GM12872 (cell line): ENCODE measurements around the gene CANX.

ENCODE experiments used
- TF ChIP-seq, protein P1 (sequence below): IDR thresholded peaks from 3 replicates; pipeline ENCODE4 v1.5.1; 2011; ENCODE audit warnings: low read depth, mild to moderate bottlenecking, low read length, moderate library complexity; ENCODE audit not compliant: insufficient read depth

CANX gene

DNA sequence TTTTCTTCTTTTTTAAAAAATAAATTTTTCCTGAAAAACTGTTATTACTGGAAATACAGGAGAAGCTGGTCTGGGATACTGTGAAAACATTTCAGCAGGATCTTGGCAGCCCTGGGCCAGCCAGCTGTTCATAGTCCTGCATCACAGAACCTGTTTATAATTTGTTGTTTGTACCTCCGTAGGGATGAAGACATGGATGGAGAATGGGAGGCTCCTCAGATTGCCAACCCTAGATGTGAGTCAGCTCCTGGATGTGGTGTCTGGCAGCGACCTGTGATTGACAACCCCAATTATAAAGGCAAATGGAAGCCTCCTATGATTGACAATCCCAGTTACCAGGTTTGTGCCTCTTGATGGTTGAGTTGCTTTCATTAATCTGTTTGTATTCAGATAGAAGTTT, 21.5 kb downstream of the CANX start:
- TF ChIP-seq, protein P1, sequence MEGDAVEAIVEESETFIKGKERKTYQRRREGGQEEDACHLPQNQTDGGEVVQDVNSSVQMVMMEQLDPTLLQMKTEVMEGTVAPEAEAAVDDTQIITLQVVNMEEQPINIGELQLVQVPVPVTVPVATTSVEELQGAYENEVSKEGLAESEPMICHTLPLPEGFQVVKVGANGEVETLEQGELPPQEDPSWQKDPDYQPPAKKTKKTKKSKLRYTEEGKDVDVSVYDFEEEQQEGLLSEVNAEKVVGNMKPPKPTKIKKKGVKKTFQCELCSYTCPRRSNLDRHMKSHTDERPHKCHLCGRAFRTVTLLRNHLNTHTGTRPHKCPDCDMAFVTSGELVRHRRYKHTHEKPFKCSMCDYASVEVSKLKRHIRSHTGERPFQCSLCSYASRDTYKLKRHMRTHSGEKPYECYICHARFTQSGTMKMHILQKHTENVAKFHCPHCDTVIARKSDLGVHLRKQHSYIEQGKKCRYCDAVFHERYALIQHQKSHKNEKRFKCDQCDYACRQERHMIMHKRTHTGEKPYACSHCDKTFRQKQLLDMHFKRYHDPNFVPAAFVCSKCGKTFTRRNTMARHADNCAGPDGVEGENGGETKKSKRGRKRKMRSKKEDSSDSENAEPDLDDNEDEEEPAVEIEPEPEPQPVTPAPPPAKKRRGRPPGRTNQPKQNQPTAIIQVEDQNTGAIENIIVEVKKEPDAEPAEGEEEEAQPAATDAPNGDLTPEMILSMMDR, result no peak

DNA sequence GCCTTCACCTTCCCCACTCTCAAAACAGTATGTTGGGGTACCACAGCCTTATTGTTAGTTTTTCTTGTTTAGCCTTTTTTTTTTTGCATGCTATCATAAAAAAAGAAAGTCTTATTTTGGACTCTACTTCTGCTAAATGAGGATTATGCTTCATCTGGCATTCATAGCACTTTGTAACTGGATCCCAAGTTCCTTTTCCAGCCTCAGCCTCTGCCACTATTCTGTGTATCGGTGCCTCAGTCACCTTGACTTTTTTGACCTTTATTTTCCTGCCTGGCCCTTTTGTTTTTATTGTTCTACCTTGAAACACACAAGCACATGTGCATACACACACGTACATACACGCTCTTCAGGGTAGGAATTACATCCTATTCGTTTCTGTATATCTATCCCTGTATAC, 25.4 kb downstream of the CANX start:
- TF ChIP-seq, protein P1, result no peak

DNA sequence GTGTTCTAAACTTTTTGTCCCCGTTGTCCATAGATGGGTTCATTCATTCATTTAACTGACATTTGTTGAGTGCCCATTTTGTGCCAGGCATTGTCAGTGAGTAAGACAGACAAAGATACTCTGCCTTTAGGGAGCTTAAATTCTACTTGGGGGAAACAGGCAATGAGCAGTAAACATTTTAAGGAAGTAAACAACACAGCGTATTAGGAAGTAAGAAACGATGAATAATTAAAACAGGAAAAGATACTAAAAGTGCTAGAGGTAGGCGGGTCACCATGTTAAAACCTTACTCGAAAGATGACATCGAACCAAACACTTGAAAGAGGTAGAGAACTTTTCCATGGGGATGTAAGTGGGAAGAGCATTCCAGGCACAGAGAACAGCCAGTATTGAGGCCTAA, 28.3 kb downstream of the CANX start:
- TF ChIP-seq, protein P1, result no peak

DNA sequence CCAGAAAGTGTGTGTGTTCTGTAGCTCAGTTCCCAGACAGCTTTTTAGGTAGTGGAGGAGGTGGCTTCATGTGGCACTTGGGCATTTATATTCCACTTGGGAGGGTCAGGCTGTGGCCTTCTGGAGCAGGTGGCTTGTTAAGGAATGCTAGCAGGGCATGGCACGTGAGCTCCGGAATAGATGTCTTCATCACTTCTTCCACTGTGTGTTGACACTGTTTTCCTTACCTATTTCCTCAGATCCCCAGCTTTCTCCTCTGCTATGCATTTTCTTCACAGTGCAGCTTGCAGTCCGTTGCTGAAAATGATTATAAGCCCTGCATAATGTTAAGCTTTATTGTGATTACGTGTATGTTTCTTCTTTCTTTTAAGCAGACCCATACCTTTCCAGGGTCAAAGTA, 30.5 kb downstream of the CANX start:
- TF ChIP-seq, protein P1, result no peak

DNA sequence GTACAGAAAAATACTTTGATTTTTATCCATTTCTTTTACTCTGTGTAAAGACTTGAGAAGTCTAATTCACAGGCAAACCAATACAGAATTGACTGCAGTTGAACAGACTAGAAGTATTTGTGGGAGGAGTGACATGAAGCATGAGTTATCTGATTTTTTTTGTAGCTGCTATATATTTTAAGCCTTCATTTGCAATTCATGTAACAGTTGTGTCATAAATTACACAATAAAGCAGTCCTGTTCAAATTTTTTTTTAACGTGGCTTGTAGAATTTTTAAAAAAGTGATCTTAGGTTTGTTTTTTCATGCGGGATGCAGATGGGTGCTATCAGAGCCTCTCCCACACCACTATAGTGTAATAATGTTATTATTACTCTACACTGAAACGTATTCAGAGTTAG, 31.0 kb downstream of the CANX start:
- TF ChIP-seq, protein P1, result no peak

DNA sequence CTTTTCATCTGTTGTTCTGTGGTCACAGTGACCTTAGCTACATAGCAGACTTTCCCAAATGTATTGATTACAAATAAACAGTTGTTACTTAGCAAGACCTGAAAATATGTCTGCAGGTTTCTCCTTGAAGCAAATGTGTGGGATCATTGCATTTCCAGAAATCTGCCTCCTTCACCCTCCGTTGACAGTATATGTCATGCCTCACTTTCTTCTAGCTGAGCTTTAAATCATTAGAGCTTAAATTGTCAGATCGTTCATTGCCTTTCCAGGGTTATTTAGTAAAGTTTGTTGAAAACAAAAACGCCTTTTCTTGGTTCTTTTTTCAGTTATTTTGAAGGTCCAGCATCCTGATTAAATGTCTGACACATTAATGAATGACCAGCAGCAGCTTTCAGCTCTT, 31.6 kb downstream of the CANX start:
- TF ChIP-seq, protein P1, result no peak

DNA sequence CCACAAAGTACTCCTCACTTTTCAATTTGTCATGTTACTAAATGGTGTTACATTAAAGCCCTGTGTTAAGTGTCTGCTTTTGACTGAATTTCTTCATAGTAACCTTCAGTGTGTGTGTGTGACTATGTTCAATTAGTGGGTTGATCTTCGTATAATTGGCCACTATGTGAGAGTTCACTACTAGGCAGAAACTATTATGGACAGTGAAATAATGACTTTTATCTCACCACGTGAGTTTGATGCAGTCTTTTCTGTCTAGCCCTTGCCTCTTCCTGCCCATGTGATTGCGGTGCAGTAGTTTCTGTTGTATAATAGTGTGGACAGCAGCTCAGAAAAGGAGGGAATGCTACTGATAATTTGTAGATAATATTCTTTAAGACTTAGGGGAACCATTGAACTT, 32.1 kb downstream of the CANX start:
- TF ChIP-seq, protein P1, result no peak
